Activated CD4-positive, alpha-beta T cell treated with anti-CD3 and anti-CD28 coated beads, Interleukin-2, Interleukin-6, amounts not matched to agents 100 ng/mL and 50 ng/mL, durations not matched to agents 16 hours and 8 hours (primary cell): ENCODE results near the gene FGR.
"Not testable (repeated sequence)": the region's sequence is repeated elsewhere in the genome, so short reads cannot be mapped to it uniquely, and the experiment has no call there.

Source experiments
- DNase-seq: peaks from one replicate; pipeline ENCODE4 v3.0.0-alpha.2; 2020

The FGR gene

DNA sequence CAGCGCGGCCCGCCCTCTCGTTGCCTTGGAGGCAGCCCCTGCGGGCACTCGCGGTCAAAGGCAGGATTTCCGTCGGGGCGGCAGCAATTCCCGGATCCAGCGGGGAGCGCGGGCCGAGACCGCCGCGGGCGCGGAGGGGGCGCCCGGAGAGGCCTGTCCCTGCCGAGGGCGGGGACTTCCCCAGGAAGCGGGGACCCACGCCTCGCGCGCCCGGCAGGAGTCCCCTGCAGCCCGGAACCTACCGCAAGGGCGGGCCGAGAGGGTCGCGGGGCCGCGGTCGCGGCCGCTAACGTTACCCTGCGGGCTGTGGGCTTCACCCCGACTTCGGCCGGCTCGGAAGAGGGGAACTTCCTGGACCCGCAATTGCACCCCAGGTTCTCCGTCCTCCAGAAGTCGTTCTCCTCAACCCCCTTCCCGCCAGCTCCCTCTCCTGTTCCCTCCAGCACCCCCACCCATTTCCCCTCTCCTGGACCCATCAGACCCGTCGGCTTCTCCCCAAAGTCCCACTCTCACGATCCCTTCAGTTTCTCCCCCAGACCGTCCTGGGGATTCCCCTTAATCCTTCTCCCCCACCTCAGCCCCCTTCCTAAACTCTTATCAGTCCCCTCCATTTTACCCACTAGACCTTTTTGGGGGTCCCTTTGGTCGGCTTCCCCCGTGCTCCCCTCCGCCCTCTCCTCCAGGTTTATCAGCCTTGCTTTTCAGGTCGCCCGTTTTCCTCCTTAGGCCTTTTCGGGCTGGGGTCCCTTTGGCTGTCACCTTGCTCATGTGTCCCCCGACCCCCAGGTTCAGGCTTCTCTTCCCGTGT, 604 bp downstream of the FGR start:
- peak; percentile 34 for DNase-seq

DNA sequence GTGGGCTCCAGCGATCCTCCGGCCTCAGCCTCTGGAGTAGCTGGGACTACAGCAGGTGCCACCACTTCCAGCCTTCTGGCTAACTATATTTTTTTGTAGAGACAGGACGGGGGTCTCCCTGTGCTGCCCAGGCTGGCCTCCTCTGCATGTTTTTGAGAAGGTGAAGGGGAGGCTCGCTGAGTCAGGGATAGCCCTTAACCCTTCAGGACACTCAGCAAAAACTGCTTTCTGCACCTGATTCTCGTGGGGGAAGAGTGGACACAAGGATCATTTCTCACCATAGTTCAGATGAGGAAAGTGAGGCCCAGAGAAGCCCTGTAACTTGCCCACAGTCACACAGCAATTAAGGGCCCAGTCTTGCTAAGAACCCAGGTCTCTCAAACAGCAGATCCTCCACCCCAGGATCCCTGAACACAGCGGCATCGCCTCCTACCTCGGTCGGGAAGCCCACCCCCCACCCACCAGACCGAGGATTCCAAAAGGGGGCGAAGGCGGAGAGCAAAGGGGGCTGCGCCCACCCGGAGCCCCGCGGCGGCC, 1.3 kb downstream of the FGR start:
- no peak for DNase-seq

DNA sequence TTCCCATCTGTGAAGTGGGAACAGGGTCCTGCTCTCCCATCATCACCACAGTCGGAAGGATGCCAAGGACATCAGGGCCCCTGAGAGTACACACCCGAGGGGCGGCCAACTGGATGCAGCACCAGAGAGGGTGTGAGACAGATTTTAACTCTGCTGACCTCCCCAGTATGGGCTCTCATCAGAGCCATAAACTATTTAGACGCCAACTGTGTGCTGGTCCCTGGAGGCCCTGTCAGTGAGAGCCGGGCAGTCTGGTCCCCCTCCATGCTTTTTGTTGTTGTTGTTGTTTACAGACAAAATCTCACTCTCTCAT, 1.7 kb downstream of the FGR start:
- DNase-seq, result no peak

DNA sequence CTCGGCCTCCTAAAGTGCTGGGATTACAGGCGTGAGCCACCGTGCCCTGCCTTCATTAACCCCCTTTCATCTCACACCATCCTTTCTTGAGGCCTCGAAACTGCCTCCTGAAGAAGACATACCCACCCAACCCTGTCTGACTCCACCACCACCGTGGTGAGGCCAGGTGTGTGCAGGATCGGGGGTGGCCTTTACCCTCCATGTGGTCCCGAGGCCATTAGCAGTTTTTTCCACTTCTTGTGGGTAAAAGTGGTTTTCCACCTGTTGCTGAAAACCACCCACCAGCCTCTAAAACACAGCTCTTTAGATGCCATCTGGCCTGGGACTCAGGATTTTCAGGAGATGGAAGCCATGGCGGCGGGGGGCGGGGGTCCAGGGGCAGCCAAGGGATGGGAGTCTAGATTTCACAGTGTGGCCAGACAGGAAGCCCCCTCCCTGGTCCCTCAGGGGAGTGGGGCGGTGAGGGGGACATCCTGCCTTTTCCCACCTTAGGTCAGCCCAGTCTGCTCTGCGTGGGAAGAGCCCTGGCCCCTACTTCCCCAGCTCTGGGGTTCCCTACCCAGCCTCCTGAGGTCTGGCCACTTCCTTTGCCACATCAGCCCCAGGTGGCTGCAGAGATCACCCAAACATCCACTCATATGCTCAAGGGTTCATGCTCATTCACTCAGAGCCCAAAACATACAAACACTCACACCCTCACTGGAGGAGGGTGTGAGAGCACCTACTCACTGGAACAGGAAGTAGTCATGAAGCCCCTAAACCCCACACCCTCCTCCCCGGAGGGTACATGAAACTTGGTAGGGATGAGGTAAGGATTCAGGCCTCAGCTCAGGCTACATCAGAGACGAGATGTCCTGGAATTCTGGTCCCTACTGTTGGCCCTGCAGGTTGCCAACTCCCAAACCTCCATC, 2.3 kb downstream of the FGR start:
- DNase-seq, result peak; percentile 69

DNA sequence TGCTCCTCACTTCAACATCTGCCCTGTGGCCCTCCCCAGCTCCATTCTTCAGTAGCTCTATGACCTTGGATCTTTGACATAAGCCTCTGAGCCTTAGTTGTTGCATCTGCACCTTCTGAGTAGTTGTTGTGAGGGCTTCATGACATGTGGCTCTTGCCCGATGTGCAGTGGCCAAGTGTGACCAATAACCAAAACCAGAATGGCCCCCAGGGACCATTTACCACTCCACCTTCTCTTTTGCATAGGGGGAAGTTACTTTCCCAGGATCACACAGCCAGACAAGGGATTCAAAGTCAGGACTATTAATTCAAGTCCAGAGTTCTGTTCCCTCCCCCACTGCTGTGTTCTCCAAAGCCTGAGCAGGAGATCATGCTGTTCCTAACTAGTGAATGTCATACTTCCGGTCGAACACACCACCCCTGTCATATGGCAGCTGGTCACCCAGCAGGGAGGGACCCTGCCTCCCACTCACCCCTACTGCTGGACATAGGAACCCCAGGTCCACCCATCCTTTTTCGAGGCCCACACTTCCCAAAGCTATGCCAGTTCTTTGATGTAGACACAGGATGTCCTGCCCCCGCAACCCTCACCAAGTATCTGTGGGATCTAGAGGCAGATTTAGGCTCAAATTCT, 4.0 kb downstream of the FGR start:
- DNase-seq, result no peak

DNA sequence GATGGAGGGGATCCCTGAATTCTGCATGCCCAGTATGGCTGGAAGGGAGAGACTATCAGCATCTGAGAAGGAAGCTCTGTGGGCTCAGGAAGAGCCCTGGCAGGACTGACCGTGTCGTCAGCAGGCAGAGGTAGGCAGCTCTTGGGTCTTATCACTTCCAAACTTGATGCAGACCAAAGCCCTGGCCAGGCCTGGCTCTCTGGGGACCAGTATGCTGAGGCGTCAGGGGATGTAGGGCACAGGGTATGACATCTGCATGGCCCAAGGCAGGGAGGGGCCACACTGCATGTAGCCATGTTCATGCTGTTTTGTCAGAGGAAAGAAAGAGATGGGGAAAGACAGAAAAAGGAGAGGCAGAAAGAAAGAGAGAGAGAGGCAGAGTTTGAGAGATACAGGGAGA, 6.3 kb downstream of the FGR start:
- DNase-seq, result no peak

DNA sequence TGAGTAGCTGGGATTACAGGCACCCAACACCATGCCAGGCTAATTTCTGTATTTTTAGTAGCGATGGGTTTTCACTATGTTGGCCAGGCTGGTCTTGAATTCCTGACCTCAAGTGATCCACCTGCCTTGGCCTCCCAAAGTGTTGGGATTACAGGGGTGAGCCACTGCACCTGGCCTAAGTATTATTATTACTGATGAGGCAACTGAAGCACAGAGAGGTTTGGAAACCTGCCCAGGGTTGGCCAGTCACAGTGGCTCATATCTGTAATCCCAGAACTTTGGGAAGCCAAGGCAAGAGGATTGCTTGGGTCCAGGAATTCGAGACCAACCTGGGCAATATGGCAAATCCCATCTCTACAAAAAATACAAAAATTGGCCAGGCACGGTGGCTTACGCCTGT, 7.3 kb downstream of the FGR start:
- not testable (repeated sequence) for DNase-seq

DNA sequence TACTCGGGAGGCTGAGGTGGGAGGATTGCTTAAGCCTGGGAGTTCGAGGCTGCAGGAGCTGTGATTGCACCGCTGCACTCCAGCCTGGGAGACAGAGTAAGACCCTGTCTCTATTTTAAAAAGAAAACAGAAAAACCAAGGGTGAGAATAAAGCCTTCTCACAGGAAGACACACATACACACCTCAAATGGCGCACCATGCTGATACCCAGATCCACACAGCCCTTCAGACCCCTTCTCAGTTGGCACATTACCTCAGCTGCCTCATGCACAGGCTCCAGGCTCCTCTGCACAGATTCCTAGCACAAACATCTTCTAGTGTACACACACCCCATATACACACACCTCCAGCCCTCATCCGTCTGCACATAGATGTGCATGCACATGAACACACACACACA, 7.9 kb downstream of the FGR start:
- DNase-seq, result no peak

DNA sequence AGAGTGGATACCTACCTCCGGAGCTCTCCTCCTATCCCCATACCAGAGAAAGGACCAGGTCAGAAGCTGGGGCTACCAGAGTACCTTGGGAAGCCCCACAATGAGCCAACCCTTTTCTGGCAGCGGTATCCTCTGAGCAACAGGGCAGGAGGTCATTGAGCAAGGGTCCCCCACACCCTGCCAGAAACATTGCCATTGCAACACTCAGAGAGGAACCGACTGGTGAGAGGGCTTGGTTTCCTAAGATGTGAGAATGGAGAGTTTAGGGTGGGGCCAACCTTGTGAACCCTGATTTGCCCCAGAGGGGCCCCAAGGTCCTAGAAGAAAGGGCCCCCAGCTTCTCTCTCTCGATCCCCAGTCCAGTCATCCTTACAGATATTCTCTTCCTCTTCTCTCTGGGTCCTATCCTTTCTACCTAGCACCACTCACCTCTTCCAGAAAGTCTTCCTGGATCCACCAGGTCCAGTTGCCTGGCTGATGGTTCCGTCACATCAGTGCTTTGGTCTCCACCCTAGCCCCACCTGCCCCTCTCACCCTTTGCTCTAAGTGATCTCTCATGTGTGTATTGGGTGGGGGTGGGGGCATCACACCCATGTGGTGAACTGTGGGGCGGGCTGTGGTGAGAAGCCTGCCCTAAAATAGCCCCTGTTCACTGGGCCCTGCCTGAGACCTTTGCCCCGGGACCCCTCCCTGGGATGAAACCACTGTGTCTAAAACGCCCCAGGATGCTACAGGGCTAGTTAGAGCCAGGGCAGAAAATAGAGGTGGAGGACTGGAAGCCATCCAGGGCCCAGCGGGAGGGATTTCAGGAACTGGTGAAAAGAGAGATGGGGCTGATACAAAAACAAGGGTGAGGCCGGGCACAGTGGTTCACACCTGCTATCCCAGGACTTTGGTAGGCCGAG, 8.7 kb downstream of the FGR start:
- no peak for DNase-seq

DNA sequence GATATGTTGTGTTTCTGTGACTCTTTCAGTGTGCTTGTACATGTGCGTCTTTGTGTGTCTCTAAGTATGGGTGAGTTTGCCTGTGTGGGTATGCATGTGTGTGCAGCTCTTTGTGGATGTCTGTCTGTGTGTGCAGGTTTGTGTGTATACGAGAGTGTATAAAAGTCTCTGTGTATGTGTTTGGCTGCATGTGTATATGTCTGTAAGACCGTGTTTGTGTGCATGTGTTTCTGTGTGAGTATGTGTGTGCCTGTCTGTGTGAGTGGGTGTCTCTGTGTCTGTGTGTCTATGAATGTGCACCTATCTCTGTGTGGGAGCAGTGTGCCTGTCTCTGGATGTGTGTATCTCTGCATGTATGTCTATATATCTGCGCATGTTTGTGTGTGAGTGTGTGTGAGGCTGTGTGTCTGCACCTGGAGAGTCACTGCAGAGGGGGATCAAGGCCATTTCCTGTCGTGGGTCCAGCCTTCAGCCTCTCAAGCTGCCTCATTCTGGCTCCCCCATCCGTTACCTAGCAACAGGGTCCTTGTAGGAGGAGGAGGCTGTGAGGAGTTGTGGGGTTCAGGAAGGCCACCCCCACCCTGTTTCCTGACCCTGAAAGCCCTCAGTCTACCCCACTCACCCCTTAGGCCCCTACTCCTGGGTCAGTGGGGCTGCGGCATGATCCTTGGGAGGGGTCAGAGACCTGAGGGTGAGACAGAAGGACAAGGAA, 10.4 kb downstream of the FGR start:
- no peak for DNase-seq

DNA sequence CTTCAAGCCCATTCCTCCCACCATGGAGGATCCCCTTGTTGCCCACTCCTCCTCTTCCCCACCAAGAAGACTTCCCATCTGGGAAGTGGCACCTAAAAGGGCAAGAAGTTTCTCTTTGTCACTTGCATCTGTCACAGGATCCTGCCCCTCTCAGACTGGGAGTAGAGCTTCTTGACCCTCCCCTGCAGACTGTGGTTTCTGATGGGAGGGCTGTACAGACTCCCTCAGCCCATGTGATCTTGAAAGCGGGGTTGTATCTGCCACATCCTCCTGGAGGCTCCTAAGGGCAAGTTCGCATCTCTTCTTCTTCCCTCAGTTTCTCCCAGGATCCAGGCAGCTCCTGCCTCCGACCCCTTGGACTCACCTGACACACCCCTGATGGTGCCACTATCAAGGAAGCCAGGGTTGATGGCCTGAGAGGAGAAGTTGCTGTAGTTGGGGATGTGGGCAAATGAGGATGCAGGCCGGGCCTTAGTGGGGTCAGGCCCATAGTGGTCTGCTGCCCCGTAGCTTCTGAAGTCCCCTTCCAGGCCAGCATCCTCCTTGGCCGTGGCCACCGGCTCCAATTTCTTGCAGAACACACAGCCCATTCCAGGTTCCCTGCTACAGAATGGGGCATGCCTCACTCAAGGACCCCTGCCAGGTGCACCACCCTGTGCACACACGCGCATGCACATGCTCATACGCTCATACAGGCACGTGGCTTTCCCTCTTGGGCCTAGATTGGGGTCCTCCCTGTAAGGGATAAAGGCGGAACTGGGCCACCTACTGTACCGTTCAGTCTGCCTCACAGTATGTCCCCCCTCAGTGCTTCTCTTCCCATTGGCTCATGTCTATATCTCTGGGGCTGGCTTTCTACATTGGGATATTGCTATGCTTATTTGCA, 11.4 kb downstream of the FGR start:
- DNase-seq, result no peak

DNA sequence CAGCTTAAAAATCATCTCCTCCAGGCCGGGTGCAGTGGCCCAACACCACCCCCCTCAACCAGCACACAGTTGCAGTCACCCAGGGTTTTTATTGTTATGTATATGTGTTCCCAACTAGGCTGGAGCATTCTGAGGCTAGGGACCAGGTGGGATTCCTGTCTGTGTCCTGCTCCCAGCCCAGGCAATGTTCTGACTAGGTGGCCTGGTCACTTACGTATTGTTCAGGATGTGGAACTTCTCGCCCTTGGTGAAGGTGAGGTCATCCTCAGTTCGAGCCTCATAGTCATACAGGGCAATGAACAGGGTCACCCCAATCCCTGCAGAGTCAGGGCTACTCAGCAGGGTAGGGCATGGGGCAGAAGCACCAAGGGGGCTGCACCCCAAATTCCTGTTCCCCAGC, 12.2 kb downstream of the FGR start:
- no peak for DNase-seq

DNA sequence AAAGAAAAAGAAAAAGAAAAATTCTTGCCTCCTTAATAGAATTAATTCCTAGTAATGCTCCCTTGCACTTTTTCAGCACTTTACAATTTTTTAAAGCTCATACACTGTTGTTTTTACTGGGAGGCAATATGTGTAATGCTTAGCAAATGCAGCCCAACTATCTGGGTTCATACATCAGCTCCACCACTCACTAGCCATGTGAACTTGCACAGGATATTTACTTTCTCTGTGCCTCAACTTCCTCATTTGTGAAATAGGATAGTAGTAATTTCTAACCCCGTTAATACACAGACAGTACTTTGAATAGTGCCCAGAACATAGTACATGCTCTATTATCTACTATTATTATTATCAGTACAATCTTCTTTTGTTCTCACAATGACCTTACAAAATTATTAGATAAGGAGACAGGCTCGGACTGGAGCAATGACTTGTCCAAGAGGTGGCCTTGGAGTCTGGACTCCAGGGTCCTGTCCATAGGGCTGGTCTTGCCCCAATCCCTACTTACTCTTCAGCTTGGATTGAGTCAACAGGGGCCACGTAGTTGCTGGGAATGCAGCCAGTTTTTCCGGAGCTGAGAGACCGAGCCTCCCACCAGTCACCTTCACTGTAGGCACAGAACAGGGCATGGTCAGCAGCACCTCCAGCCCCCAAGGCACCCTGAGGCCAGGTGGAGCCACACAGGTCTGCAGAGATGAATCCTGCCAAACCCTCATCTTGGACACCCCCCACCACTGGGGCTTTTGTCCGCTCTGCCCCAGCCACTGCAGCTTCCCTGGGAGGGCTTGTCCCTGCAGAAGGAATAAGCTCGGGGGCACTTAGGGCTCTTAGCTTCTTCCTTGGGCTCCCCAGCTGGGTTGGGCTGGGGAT, 13.7 kb downstream of the FGR start:
- DNase-seq, result no peak

DNA sequence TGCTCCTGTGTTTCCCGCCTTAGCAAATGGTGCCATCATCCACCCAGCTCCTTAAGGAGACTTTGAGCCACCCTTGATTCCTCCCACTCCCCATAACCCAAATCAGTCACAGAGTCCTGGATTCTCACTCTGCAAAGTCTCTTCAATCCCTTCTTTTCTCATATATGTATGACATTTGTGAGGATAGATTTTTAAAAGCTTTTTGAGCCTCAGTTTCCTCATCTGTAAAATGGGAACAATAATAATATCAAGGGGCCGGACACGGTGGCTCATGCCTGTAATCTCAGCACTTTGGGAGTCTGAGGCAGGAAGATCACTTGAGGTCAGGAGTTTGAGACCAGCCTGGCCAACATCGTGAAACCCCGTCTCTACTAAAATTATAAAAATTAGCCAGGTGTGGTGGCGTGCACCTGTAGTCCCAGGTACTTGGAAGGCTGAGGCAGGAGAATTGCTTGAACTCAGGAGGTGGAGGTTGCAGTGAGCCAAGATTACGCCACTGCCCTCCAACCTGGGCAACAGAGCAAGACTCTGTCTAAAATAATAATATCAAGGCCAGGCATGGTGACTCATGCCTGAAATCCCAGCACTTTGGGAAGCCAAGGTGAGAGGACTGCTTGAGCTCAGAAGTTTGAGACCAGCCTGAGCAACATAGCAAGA, 15.1 kb downstream of the FGR start:
- DNase-seq, result not testable (repeated sequence)

DNA sequence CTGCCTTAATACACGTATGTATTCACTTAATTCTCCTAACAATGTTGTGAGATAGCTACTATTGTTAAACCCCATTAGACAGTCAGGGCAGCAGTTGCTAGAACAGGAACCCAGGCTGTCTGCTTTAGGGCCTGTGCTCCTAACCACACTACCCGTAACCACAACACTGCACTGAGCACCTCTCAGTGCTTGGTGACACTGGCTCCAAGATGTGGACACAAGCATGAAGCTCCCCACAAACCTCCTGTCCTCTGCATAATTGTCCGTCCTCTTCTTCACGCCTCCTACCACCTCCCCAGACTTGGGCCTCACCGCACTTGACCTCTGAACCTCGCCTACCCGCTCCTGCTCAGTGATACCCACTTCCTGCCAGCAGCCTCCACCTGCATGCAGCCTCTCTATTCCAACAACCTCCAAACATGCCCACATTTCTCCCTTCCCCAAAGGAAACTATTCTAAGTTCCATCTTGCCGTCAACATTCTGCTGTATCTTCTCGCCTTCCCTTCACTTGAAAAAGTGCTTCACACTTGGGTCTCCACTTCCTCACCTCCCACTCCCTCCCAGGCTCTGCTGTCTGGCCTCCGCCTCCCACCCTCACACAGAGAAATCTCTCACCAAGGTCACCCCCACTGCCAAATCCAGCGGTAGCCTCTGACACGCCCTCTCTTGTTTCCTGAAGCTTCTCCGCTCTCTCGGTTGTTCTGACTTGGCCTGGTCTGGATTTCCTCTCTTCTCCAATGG, 16.5 kb downstream of the FGR start:
- DNase-seq, result peak; percentile 46

DNA sequence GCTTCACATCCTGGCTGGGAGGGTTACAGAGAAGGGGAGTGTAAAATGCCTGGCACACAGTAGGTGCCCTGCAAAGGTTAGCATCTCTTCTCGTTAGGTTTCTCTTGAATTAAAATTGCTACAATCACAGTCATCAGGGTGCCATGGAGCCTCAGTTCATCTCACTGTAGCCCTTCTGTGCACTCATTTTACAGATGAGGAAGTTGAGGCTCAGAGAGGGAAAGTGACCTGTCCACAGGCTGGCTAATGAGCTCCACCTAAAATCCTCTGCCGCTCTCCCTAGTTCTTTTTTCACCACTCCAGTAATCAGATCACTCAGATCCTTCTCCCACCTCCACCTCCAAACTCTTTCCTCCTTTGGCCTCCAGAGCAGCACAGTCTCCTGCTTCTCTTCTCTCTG, 17.6 kb downstream of the FGR start:
- no peak for DNase-seq

DNA sequence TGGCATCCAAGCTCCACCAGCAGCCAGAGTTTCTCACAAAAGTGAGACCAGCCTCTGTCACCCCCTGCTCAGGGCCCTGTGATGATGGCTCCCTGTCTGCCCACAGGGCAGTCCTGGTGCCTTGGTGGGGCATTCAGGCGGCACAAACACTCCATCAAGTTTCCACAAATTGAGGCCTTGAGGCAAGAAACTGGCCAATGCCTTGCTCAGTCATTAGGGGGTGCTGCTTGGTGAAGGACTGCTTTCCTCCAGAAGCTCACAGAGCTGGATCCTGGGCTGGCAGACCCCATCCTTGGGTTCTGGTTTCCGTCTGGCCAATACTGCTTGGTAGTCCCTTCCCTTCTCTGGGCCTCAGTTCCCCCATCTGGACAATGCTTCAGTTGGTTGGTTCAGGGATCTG, 18.5 kb downstream of the FGR start:
- DNase-seq, result no peak
